Tibial nerve (tissue), 4 donors: ENCODE results near the gene ULBP1. TPM values are rescaled to one million over a fixed set of nuclear protein-coding genes. Genes with fewer than 3 reads are reported as not detected.
"Not testable (repeated sequence)": the region's sequence is repeated elsewhere in the genome, so short reads cannot be mapped to it uniquely, and the experiment has no call there.

Experiments used
- DNase-seq, 2 donors: peaks; one replicate each; pipeline ENCODE4 v3.0.0-alpha.2; 2019; ENCODE audit warnings: low spot score in 2 of 2
- H3K27ac ChIP-seq, 4 donors: fragments of 200-600 bp; sonication (generic) in 3 of 4; one replicate each; pipeline ENCODE4 v1.5.1; 2017 to 2019; ENCODE audit warnings: mild to moderate bottlenecking in 1 of 4
- H3K27me3 ChIP-seq, 2 donors: fragments of 200-600 bp; sonication (generic) in 1 of 2; one replicate each; pipeline versions ENCODE4 v1.5.1 to v1.6.0; 2017 to 2019
- H3K36me3 ChIP-seq, 3 donors: fragments of 200-600 bp; sonication (generic); one replicate each; pipeline ENCODE4 v1.5.1; 2018 to 2019
- H3K4me1 ChIP-seq, 4 donors: fragments of 200-600 bp; sonication (generic) in 3 of 4; one replicate each; pipeline ENCODE4 v1.5.1; 2017 to 2019
- H3K4me3 ChIP-seq, 4 donors: fragments of 200-600 bp; sonication (generic) in 3 of 4; one replicate each; pipeline ENCODE4 v1.5.1; 2017 to 2019; ENCODE audit warnings: mild to moderate bottlenecking in 1 of 4, moderate library complexity in 1 of 4
- H3K9me3 ChIP-seq, 4 donors: fragments of 200-600 bp; sonication (generic) in 3 of 4; one replicate each; pipeline ENCODE4 v1.5.1; 2017 to 2019
- CTCF ChIP-seq, 5 experiments: fragments of 200-600 bp in 3 of 5; fragments of 450-650 bp in 2 of 5; sonication (generic) in 3 of 5; IDR thresholded peaks; one replicate each; pipeline ENCODE4 v1.5.1; 2016 to 2019; ENCODE audit warnings: antibody characterized with exemption in 5 of 5, mild to moderate bottlenecking in 3 of 5, moderate library complexity in 2 of 5
- EP300 ChIP-seq, 2 donors: sonication (generic); formaldehyde crosslinking; IDR thresholded peaks; one replicate each; pipeline ENCODE4 v1.6.1; 2017; ENCODE audit warnings: antibody characterized with exemption in 2 of 2, mild to moderate bottlenecking in 1 of 2
- POLR2A ChIP-seq, 2 donors: fragments of 450-650 bp; IDR thresholded peaks; one replicate each; pipeline ENCODE4 v1.6.1; 2017; ENCODE audit warnings: antibody characterized with exemption in 2 of 2, mild to moderate bottlenecking in 2 of 2, moderate library complexity in 2 of 2
- WGBS, 2 donors: methylation state at CpG; one replicate each; pipeline ENCODE4 v1.1.5; 2018; 5-methylcytosine and 5-hydroxymethylcytosine counted together
- total RNA-seq, 4 donors: library from RNA; depleted of rRNA; stranded (reverse); fragments of >200 nt; gene quantifications; one replicate each; pipeline ENCODE4 v1.1.0, GENCODE V29; 2016

The ULBP1 gene
- total RNA-seq, 4 donors from 2014 or later, result 0.21 TPM; not detected in 3

GRCh38 chr6:150002710-150003109 lies 39.0 kb downstream of the ULBP1 start:
- TF ChIP-seq EP300 (IDR thresholded peaks at IDR 0.05), result no peak
- no peak for TF ChIP-seq POLR2A (IDR thresholded peaks at IDR 0.05)
- TF ChIP-seq CTCF (IDR thresholded peaks at IDR 0.05), result no peak
- H3K27me3 ChIP-seq, result peaks cover 0 to 82% of the 10 kb centered on the region in 2 donors
- no peak overlapping the region for H3K27ac ChIP-seq
- H3K36me3 ChIP-seq, result no peaks in the 10 kb centered on the region
- no peak overlapping the region for H3K4me3 ChIP-seq
- no peak for DNase-seq
- peaks cover 0 to 17% (median 11%) of the 10 kb centered on the region in 4 donors for H3K4me1 ChIP-seq
- peaks cover 0 to 4% (median 0%) of the 10 kb centered on the region in 4 donors for H3K9me3 ChIP-seq
- WGBS, 2 donors, result 73 to 85% methylated on average over 1 of the region's 2 CpGs

- 83 to 100% methylated on average over 1 to 3 of the region's 3 CpGs for WGBS, 2 donors
- peaks cover 0 to 85% of the 10 kb centered on the region in 2 donors for H3K27me3 ChIP-seq
- DNase-seq, result not testable (repeated sequence)
Observed at GRCh38 chr6:150003599-150003998, 39.9 kb downstream of the ULBP1 start.

GRCh38 chr6:150004101-150004782 lies 40.5 kb downstream of the ULBP1 start:
- no peak for TF ChIP-seq EP300 (IDR thresholded peaks at IDR 0.05)
- no peak for TF ChIP-seq POLR2A (IDR thresholded peaks at IDR 0.05)
- no peak for TF ChIP-seq CTCF (IDR thresholded peaks at IDR 0.05)
- no peak overlapping the region for H3K27ac ChIP-seq
- 46 to 48% methylated on average over 14 of the region's 14 CpGs for WGBS, 2 donors
- no peak for DNase-seq
- peak overlapping the region in 3 of 4 donors; percentile 29 to 54 (median 53) for H3K4me3 ChIP-seq
- no peaks in the 10 kb centered on the region for H3K36me3 ChIP-seq
- peaks cover 0 to 4% (median 0%) of the 10 kb centered on the region in 4 donors for H3K9me3 ChIP-seq
- H3K4me1 ChIP-seq, result peaks cover 0 to 17% (median 11%) of the 10 kb centered on the region in 4 donors
- peaks cover 0 to 86% of the 10 kb centered on the region in 2 donors for H3K27me3 ChIP-seq

More at GRCh38 chr6:150003599-150003998, 39.9 kb downstream of the ULBP1 start:
- peaks cover 0 to 17% (median 11%) of the 10 kb centered on the region in 4 donors for H3K4me1 ChIP-seq
- H3K9me3 ChIP-seq, H3K36me3 ChIP-seq, H3K27ac ChIP-seq, H3K4me3 ChIP-seq: not testable (repeated sequence)

GRCh38 chr6:150004783-150005717 lies 41.3 kb downstream of the ULBP1 start:
- peaks cover 0 to 17% (median 11%) of the 10 kb centered on the region in 4 donors for H3K4me1 ChIP-seq
- 2 to 3% methylated on average over 64 to 67 of the region's 79 CpGs for WGBS, 2 donors
- peak in 1 of 2 donors; percentile 42 for TF ChIP-seq EP300 (IDR thresholded peaks at IDR 0.05)
- no peak for TF ChIP-seq CTCF (IDR thresholded peaks at IDR 0.05)
- H3K36me3 ChIP-seq, result no peaks in the 10 kb centered on the region
- peaks cover 0 to 88% of the 10 kb centered on the region in 2 donors for H3K27me3 ChIP-seq
- peaks cover 0 to 4% (median 0%) of the 10 kb centered on the region in 4 donors for H3K9me3 ChIP-seq
- H3K4me3 ChIP-seq, result peak overlapping the region; percentile 29 to 54 (median 52)
- DNase-seq, result peak; percentile 69 to 80
- no peak overlapping the region for H3K27ac ChIP-seq

GRCh38 chr6:150005761-150006651 lies 42.3 kb downstream of the ULBP1 start:
- no peak for DNase-seq
- no peaks in the 10 kb centered on the region for H3K36me3 ChIP-seq
- peak overlapping the region in 2 of 4 donors; percentile 29 to 54 for H3K4me3 ChIP-seq
- peaks cover 0 to 86% of the 10 kb centered on the region in 2 donors for H3K27me3 ChIP-seq
- TF ChIP-seq EP300 (IDR thresholded peaks at IDR 0.05) (no peak), POLR2A (IDR thresholded peaks at IDR 0.05) (no peak), CTCF (IDR thresholded peaks at IDR 0.05) (no peak)
- H3K27ac ChIP-seq, result no peak overlapping the region
- H3K9me3 ChIP-seq, result peaks cover 0 to 4% (median 0%) of the 10 kb centered on the region in 4 donors
- 78 to 79% methylated on average over 13 of the region's 14 CpGs for WGBS, 2 donors
- peaks cover 0 to 17% (median 11%) of the 10 kb centered on the region in 4 donors for H3K4me1 ChIP-seq
